ENCODE data around the gene WDR44.
"Not testable (repeated sequence)": the region's sequence is repeated elsewhere in the genome, so short reads cannot be mapped to it uniquely, and the experiment has no call there.

WDR44 gene

DNA sequence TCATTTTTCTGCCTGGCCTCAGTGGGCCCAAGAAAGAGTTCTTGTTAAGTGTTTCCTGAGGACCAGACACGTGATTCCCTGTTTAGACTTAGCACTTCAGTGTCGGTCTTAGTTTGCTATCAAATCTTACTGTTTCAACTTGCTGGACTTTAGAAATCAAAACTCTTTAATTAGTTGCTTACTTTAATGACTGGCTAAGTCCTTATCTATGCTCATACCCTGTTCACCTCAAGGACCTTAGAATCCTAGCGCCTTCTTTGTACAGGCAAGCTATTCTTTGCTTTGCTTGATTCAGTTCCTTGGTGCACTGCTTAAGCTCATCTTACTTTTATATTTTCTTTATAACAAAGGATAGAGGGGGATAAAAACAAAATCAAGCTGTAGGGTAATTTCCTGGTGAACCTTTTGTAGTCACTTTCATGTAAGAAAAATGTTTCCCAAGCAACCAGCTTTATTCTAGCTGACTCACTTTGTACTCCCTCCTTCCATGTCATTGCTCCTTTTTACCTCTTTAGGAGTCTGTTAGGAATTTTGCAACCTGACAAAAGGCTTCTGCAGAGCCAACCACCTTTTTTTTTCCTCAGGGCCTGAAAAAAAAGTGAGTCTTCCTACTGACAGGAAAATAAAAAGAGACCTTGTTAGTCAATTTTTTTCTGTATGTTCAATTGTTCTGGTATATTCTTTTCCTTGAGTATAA is 14.7 kb downstream of the WDR44 start:
- DNase-seq = no peak

DNA sequence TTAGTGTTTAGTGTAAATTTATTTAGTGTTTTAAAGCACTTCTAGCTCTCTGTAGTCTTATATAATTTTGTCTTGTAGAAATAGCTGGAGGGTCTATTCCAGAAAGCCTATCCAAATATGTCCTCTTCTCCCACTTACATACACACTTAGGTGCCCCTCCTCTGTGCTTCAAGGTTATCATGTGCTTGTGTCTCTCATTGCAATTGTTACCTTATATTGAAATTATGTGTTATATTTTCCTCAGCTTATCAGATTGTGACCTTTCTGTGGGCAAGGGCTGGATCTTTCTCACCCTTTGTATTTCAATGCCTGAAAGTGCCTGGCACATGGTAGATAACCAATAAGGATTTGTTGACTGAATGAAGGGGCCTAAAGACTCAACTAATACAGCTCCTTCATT is 18.4 kb downstream of the WDR44 start:
- DNase-seq = no peak

DNA sequence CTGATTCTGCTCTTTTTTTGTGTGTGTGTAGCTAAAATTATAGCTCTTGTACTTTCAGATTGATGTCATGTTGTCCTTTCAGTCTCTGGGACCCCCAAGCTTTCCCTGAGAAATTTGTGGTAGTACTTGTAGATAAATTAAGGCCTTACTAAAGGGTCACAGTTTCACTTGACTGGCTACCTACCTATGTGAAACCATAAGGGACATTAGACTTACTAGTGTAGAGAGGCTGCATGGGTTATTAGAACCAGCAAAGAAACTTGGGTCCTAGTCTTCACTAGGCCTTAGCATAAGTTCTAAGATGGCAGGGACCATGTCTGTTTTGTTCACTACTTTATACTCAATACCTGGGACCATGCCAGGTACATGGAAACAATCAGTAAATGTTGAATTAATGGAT is 21.4 kb downstream of the WDR44 start:
- DNase-seq = no peak

DNA sequence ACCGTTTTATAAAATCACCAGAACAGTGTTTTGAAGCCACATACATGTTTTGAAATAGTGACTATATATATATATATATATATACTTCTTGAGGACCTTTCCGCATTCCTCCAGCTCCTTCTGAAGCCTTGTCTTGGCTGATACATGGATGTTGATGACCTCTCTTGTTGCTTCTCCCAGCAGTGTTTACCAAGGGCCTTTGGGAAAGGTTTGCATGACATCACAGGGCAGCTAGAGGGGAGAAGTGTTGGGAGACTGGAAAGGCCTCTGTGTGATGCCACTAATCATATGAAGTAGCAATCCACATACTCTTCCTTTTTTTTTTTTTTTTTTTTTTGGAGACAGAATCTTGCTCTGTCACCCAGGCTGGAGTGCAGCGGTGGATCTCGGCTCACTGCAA is 22.5 kb downstream of the WDR44 start:
- DNase-seq = no peak

DNA sequence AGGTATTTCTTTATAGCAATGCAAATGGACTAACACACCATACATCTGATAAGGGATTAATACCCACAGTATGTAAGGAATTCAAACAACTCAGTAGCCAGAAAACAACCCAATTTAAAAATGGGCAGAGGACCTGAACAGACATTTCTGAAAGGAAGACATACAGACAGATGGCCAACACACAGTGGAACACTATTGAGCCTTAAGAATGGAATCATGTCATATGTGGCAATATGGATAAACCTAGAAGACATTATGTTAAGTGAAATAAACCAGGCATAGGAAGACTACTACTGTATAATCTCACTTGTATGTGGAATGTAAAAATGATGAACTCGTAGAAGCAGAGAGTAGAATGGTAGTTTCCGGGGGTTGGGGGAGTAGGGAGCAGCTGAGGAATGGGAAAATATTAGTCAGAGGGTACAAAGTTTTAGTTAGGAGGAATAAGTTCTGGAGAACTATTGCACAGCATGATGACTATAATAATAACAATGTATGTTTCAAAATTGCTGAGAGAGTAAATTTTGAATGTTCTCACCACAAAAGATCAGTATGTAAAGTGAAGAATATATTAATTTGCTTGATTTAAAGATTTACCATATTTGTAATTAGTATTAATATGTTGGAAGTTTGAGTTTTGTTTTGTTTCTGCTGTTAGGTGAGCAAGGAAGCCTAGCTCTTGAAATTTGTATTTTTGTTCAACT is 25.2 kb downstream of the WDR44 start:
- DNase-seq = no peak

DNA sequence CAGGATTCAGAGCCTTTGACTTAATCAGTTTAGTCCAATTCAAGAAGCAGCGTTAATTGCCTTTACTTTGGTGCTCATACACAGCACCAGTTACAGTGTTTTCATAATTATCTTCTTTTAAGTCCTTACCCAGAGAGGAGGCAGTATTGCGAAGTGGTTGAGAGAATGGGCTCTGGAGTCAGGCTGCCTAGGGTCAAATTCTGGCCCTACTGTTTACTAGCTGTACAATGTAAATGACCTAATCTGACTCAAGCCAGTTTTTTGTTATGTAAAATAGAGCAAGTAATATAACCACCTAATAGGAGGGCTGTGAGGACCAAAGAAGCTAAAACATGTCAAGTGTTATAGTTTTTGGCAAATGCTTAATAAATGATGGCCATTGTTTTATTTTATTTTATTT is 27.6 kb downstream of the WDR44 start:
- no peak for DNase-seq

DNA sequence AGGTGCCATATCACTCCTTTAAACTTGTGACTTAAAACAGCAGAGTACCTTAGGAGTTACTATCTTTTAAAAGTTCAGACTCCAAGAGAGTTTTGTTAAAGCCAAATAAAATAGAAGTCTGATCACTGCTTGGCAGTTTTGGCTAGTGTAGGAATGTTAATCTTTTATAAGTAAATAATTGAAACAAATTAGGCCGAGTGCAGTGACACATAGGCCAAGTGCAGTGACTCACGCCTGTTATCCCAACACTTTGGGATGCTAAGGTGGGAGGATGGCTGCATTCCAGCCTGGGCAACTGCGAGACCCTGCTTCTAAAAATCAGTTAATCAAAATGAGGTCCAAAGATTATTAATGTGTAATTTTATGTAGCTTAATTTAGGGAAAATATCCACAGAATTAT is 37.2 kb downstream of the WDR44 start:
- no peak for DNase-seq

DNA sequence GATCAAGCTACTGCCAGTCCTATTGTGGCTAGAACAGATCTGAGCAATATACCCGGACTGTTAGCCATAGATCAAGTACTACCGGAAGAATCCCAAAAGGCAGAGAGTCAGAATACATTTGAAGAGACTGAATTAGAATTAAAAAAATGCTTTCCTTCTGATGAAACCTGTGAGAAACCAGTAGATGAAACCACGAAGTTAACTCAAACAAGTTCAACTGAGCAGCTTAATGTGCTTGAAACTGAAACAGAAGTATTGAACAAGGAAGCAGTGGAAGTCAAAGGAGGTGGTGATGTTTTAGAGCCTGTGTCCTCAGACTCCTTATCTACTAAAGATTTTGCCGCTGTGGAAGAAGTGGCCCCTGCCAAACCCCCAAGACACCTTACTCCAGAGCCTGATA is 46.8 kb downstream of the WDR44 start:
- no peak for DNase-seq

DNA sequence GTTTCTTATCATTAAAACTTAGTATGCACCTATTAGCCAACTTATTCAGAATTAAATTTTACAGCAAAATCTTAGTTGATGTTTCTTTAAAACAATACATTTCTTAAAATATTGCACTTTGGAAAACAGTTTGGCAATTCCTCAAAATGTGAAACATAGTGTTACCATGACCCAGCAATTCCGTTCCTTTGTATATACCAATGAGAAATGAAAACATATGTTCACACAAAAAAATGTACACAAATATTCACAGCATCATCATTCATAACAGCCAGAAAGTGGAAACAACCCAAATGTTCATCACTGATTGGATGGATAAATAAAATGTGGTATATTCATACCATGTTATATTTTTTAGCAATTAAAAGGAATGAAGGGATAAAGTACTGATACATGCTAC is 50.2 kb downstream of the WDR44 start:
- DNase-seq = no peak

DNA sequence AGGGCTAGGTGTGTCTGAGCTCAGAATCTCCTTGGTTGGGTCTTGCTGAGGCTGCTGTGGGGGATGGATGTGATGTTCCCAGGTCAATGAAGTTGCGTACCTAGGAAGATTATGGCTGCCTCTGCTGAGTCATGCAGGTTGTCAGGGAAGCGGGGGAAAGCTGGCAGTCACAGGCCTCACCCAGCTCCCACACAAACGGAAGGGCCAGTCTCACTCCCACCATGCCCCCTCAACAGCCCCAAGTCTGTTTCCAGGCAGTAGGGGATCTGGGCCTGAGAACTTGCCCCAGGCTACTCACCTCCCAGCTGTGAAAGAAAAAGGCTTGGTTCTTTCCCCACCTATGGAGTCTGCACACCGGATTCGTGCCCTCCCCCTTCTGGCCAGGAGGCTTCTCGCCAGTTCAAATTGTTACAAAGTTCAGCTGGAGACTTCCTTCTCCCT is 72.9 kb downstream of the WDR44 start:
- DNase-seq = no peak

DNA sequence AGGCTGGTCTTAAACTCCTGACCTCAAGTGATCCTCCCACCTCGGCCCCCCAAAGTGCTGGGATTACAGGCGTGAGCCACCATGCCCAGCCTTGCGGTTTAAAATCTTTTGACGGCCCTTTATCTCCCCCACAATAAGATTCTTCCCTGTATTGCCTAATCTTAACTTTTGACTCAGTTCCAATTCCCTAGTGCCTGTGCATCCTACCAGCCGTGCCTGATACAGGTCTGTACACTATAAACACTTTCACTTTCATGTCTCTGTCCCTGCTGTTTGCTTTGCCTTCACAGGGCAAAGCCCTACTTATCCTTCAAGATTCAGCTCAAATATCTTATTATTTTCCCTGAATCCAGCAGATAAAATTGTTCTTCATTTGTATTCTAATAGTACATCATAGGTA is 74.6 kb downstream of the WDR44 start:
- no peak for DNase-seq

DNA sequence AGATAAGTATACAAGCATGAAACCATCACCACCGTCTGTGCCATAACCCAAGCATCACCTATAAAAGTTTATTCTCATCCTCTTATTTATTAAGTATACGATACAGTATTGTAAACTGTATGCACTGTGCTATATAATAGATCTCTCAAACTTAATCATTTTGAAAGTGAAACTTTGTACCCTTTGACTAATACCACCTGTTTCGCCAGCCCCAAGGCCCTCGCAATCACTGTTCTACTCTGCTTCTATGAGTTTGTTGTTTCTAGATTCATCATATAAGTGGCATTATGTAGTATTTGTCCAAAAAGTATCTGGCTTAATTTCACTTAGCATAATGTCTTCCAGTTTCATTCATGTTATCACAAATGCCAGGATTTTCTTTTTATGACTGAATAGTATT is 77.7 kb downstream of the WDR44 start:
- DNase-seq = no peak

DNA sequence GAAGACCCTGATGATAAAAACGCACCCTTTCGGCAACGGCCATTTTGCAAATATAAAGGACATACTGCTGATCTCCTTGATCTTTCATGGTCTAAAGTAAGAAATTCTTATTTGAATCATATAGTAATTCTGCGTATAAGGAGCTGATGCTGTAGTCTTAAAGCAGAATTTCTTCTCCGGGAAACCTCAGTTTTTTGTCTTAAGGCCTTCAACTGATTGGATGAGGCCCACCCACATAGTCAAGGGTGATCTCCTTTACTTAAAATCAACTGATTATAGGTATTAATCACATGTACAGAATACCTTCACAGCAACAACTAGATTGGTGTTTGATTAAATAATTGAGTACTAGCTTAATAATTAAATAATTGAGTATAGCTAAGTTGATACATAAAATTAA is 86.9 kb downstream of the WDR44 start:
- no peak for DNase-seq

DNA sequence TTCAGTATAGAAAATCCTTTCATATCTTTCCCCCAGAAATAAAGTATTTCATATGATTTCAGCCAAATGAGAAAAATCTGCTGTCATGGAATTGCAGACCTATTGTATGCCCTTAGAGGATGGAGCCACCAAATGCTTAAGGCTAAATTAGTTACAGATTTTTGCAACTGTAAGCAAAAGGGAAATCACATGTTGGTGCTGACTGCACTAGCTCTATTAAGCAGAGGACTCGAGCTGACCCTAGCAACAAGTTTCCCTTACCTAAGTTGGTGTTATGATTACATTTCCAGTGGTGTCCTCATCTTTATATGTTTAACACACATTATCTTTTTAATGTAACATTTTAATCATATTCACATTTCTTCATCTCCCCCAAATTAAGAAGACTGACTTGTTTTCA is 91.4 kb downstream of the WDR44 start:
- no peak for DNase-seq

DNA sequence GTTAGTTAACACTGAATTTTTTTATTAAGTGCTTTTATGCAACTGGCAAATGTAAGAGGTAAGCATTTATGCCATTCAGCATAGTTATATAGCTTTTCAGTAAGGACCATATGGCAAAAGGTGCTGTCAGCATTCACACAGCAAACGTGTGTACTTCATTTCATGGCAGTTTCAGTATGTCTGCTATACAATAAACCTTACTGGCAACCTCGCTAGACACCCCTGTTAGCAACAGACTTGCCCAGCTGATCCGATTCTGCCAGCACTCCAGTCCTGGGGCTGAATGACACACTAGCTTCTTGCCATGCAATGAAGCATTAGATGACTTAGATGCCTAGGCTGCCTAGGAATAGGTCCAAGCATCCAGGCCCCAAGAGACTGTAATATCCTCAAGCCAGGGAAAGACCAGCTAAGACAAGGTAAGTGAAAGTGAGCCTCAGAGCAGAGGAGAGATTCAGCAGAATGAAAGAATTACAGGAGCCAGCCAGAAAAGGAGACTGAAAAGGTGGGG is 102.4 kb downstream of the WDR44 start:
- no peak for DNase-seq

DNA sequence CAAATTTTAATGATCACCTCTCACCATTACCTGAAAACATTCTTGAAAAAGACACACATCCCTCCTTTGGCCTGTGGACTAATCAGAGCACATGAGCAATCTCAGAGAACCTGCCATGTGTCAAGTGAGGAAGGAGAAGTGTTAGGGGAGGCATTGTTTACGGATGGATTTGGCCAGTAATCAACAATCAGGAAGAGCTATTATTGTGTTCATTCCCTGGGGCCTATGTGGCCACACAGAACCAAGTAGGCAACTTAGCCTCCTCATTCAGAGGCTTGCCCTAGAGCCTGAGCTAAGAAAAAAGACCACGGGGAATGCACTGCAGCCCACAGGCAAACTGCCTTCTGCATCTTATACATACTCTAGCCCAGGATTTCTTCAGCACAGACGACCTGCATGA is 109.1 kb downstream of the WDR44 start:
- DNase-seq = no peak

DNA sequence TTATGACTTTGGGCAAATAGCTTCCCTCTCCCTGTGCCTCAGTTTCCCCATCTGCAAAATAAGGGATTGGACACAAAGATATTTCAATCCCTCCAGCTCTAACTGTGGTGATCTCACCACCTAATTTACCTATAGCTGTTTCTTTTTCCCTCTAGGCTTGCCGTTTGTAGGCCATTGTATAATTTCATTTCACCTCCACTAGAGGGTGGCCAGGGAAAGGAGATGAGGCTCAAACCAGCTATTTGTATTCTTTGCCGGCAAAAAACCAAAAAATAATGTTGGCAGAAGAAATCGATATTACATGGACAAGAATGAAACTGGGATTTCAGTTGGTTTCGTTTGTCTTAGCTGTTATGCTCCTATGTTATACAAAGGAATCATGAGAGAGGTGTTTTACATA is 113.6 kb downstream of the WDR44 start:
- no peak for DNase-seq

DNA sequence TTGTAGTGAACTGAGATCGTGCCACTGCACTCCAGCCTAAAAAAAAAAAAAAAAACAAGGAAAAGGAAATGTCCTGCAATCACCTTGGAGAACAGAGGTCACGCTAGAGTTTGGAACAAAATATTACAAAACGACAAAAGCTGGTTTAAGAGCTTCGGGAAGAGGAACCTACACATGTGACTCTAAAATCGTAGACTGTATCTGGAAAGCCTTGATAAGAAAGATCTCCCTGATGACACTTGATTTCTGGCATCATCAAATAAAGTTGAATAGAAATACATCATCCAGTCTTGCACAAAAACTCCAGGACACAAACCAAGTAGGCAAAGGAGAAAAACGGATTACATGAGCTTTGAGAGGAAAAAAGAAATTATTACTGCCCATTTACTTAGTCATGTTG is 118.6 kb downstream of the WDR44 start:
- DNase-seq = no peak

DNA sequence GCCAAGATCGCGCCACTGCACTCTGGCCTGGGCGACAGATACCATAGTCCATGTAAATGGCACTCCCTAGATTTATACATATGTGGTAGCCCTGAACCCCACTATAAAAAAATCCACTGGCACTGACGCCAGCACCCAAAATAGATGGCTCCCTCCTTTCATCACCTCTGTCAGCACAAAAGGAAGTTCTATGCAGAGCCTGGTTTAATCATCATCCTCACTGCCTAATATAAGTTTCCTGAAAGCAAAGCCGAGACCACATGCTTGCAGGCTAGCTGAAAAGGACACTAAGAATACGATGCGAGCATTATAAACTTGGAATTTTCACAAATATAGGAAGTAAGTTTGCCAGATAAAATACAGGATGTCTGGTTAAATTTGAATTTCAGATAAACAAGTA is 122.2 kb downstream of the WDR44 start:
- DNase-seq = no peak

DNA sequence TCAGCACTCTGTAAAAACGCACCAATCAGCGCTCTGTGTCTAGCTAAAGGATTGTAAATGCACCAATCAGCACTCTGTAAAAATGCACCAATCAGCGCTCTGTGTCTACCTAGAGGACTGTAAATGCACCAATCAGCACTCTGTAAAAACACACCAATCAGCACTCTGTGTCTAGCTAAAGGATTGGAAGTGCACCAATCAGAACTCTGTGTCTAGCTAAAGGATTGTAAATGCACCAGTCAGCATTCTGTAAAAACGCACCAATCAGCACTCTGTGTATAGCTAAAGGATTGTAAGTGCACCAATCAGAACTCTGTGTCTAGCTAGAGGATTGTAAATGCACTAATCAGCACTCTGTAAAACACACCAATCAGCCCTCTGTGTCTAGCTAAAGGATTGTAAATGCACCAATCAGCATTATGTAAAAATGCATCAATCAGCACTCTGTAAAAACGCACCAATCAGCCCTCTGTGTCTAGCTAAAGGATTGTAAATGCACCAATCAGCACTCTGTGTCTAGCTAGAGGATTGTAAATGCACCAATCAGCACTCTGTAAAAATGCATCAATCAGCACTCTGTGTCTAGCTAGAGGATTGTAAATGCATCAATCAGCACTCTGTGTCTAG is 124.9 kb downstream of the WDR44 start:
- DNase-seq = not testable (repeated sequence)

DNA sequence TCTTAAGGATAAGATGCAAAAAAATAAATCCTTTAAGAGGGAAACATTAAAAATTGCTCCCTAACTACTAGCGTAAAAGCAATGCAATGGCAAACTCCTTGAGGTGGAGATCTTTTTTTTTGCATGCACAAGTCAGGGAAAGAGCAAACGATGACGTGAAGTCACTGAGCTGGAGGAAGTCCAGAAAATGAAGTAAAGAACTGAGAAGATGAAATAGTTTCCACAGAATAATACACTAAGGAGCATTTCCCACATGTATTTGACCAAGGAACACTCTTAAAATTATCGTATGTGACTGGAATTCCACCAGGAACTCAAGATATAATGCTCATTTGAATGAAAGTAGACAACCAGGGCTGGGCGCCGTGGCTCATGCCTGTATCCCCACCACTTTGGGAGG is 128.7 kb downstream of the WDR44 start:
- no peak for DNase-seq

DNA sequence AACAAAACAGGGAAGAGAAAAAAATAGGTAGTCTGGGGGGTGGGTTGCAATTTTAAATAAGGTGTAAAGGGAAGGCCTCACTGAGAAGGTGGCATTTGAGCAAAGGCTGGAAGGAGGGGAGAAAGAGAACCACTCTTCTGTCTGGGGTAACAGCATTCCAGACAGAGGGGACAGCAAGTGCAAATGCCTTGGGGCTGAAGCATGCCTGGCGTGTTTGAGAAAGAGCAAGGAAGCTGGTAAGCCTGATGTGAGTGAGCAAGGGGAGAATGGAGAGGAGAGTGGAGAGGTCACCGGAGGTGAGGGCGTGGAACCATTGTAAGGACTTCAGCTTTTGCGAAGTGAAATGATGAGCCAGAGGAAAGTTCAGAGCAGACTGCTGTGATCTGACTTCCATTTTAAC is 130.0 kb downstream of the WDR44 start:
- no peak for DNase-seq

DNA sequence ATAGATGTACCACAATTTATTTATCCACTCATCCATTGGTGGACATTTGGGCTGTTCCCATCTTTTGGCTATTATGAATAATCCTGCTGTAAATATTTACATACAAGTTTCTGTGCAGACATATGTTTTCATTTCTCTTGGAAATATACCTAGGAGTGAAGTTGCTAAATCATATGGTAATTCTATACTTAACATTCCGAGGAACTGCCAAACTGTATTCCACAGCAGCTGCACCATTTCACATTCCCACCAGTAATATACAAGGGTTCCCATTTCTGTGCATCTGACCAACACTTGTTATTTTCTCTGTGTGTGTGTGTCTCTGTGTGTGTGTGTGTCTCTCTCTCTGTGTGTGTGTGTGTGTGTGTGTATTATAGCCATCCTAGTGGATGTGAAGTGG is 134.3 kb downstream of the WDR44 start:
- DNase-seq = no peak

DNA sequence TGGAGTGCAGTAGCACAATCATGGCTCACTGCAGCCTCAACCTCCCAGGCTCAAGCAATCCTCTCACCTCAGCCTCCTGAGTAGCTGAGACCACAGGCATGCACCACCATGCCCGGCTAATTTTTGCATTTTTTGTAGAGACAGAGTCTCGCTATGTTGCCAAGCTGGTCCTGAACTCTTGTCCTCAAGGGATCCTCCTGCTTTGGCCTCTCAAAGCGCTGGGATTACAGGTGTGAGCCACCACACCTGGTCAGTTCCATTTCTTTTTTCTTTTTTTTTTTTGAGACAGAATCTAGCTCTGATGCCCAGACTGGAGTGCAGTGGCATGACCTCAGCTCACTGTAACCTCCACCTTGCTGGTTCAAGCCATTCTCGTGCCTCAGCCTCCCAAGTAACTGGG is 136.5 kb downstream of the WDR44 start:
- not testable (repeated sequence) for DNase-seq

Measured in retina (tissue), 1 donor.